GM15510 (cell line): ENCODE results near the gene PDIA4.

Experiments used
- POLR2A ChIP-seq: IDR thresholded peaks from 3 replicates; pipeline ENCODE4 v1.6.1; 2011; ENCODE audit warnings: borderline replicate concordance; ENCODE audit not compliant: insufficient read length; ENCODE audit errors: extremely low read depth

PDIA4 gene

GRCh38 chr7:149050941-149051340 lies 22.6 kb upstream of the PDIA4 start:
- TF ChIP-seq POLR2A, result no peak

GRCh38 chr7:149048805-149049204 lies 20.5 kb upstream of the PDIA4 start:
- TF ChIP-seq POLR2A, result no peak

- TF ChIP-seq POLR2A, result no peak
Measured at GRCh38 chr7:149046416-149046815, 18.1 kb upstream of the PDIA4 start.

GRCh38 chr7:149043936-149044335 lies 15.6 kb upstream of the PDIA4 start:
- TF ChIP-seq POLR2A, result no peak

- no peak for TF ChIP-seq POLR2A
Measured at GRCh38 chr7:149041350-149041749, 13.0 kb upstream of the PDIA4 start.

- no peak for TF ChIP-seq POLR2A
Measured at GRCh38 chr7:149036676-149037075, 8.4 kb upstream of the PDIA4 start.

GRCh38 chr7:149031353-149031910 lies 3.1 kb upstream of the PDIA4 start:
- no peak for TF ChIP-seq POLR2A

- TF ChIP-seq POLR2A, result no peak
Measured at GRCh38 chr7:149027611-149028345, 527 bp downstream of the PDIA4 start.

- TF ChIP-seq POLR2A, result no peak
Measured at GRCh38 chr7:149027055-149027454, 1.2 kb downstream of the PDIA4 start.

GRCh38 chr7:149023662-149024061 lies 4.6 kb downstream of the PDIA4 start:
- no peak for TF ChIP-seq POLR2A

- no peak for TF ChIP-seq POLR2A
Measured at GRCh38 chr7:149022756-149023360, 5.4 kb downstream of the PDIA4 start.

GRCh38 chr7:149021725-149022062 lies 6.6 kb downstream of the PDIA4 start:
- TF ChIP-seq POLR2A, result peak; percentile 14

- no peak for TF ChIP-seq POLR2A
Measured at GRCh38 chr7:149020483-149020882, 7.8 kb downstream of the PDIA4 start.

GRCh38 chr7:149016876-149017275 lies 11.4 kb downstream of the PDIA4 start:
- TF ChIP-seq POLR2A, result no peak

- TF ChIP-seq POLR2A, result no peak
Measured at GRCh38 chr7:149014309-149014708, 14.0 kb downstream of the PDIA4 start.

GRCh38 chr7:149013876-149014275 lies 14.4 kb downstream of the PDIA4 start:
- no peak for TF ChIP-seq POLR2A
